OCI-LY7 (cell line): ENCODE results near the gene CHTF8.
A peak's percentile ranks its signal among the peaks of the same experiment; 100 is the strongest.

Source experiments
- EZH2phosphoT487 ChIP-seq: fragments of 200-600 bp; sonication (generic); IDR thresholded peaks from 2 replicates; pipeline ENCODE4 v1.6.1; 2018; ENCODE audit warnings: low read depth, borderline replicate concordance, mild to moderate bottlenecking, mixed run types, antibody characterized with exemption, low read length, moderate library complexity, mixed read lengths
- TF ChIP-seq, protein P1 (sequence below): fragments of 200-600 bp; sonication (generic); conservative IDR thresholded peaks from 2 replicates; pipeline ENCODE4 v1.5.1; 2014; ENCODE audit warnings: mild to moderate bottlenecking, antibody characterized with exemption, low read length, moderate library complexity, mixed read lengths

- TF ChIP-seq, protein P1, sequence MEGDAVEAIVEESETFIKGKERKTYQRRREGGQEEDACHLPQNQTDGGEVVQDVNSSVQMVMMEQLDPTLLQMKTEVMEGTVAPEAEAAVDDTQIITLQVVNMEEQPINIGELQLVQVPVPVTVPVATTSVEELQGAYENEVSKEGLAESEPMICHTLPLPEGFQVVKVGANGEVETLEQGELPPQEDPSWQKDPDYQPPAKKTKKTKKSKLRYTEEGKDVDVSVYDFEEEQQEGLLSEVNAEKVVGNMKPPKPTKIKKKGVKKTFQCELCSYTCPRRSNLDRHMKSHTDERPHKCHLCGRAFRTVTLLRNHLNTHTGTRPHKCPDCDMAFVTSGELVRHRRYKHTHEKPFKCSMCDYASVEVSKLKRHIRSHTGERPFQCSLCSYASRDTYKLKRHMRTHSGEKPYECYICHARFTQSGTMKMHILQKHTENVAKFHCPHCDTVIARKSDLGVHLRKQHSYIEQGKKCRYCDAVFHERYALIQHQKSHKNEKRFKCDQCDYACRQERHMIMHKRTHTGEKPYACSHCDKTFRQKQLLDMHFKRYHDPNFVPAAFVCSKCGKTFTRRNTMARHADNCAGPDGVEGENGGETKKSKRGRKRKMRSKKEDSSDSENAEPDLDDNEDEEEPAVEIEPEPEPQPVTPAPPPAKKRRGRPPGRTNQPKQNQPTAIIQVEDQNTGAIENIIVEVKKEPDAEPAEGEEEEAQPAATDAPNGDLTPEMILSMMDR: peak; percentile 83
- no peak for TF ChIP-seq EZH2phosphoT487
Observed at GRCh38 chr16:69123910-69124309, 8.5 kb downstream of the CHTF8 start.
